ENCODE results near the gene CHST10.

GRCh38 chr2:100407073-100407472 is 10.4 kb downstream of the CHST10 start:
- TF ChIP-seq CTCF (IDR thresholded peaks at IDR 0.05) (no peak), POLR2AphosphoS5 (IDR thresholded peaks at IDR 0.05) (no peak), POLR2A (IDR thresholded peaks at IDR 0.05) (no peak), EP300 (IDR thresholded peaks at IDR 0.05) (no peak)

Data from stomach (tissue), 4 donors.